Renal pelvis (tissue), 12 donors: Measurements from ENCODE around the gene KIF15. TPM values are rescaled to one million over a fixed set of nuclear protein-coding genes. Genes with fewer than 3 reads are reported as not detected.

Experiments
- DNase-seq: peaks from one replicate; pipeline ENCODE4 v3.0.0-alpha.2; 2013
- long read RNA-seq, 16 experiments: transcript quantifications; one replicate each; lab custom pipeline, GENCODE V29; 2026
- polyA plus RNA-seq, 3 donors: library from polyadenylated mRNA; unstranded; fragments of 120-200 nt; gene quantifications; one replicate each; pipeline ENCODE4 v1.2.1, GENCODE V29; 2013; ENCODE audit not compliant: insufficient read length in 3 of 3

The KIF15 gene
- polyA plus RNA-seq = 10 to 100 TPM; 21.6 to 29.2 (median 25.0) TPM
- long read RNA-seq, donor 1, partial matches to known transcripts = 12 of 12 reads
- long read RNA-seq, donor 1, other reads (novel, unspliced or antisense) = 0 of 12 reads
- long read RNA-seq, donor 2, full-length matches to known transcripts = 1 of 1 reads
- long read RNA-seq, donor 2, partial matches to known transcripts = 0 of 1 reads
- long read RNA-seq, donor 2, other reads (novel, unspliced or antisense) = 0 of 1 reads
- long read RNA-seq, donor 3, partial matches to known transcripts = 6 of 6 reads
- long read RNA-seq, donor 3, other reads (novel, unspliced or antisense) = 0 of 6 reads
- long read RNA-seq, donor 4, full-length matches to known transcripts = 1 of 1 reads
- long read RNA-seq, donor 4, partial matches to known transcripts = 0 of 1 reads
- long read RNA-seq, donor 4, other reads (novel, unspliced or antisense) = 0 of 1 reads
- long read RNA-seq, donor 5, partial matches to known transcripts = 6 of 6 reads
- long read RNA-seq, donor 5, other reads (novel, unspliced or antisense) = 0 of 6 reads
- long read RNA-seq, donor 6, partial matches to known transcripts = 10 of 10 reads
- long read RNA-seq, donor 6, other reads (novel, unspliced or antisense) = 0 of 10 reads
- long read RNA-seq, donor 7, full-length matches to known transcripts = 1 of 1 reads
- long read RNA-seq, donor 7, partial matches to known transcripts = 0 of 1 reads
- long read RNA-seq, donor 7, other reads (novel, unspliced or antisense) = 0 of 1 reads
- long read RNA-seq, donor 8 = 0 reads
- long read RNA-seq, donor 9, full-length matches to known transcripts = 1 of 8 reads
- long read RNA-seq, donor 9, partial matches to known transcripts = 7 of 8 reads
- long read RNA-seq, donor 9, other reads (novel, unspliced or antisense) = 0 of 8 reads
- long read RNA-seq, donor 10 = 0 reads
- long read RNA-seq, donor 11 = 0 reads
- long read RNA-seq, donor 12, full-length matches to known transcripts = 1 of 8 reads
- long read RNA-seq, donor 12, partial matches to known transcripts = 7 of 8 reads
- long read RNA-seq, donor 12, other reads (novel, unspliced or antisense) = 0 of 8 reads
- long read RNA-seq, donor 13 = 0 reads
- long read RNA-seq, donor 14 = 0 reads
- long read RNA-seq, donor 15 = 0 reads
- long read RNA-seq, donor 16, partial matches to known transcripts = 11 of 11 reads
- long read RNA-seq, donor 16, other reads (novel, unspliced or antisense) = 0 of 11 reads

- peak; percentile 97 for DNase-seq
Observed at GRCh38 chr3:44761424-44762169, at the start of gene KIF15, which contains the start of gene KIAA1143. Gene KIF15 (plus strand): TSS chr3:44761794. CDS start chr3:44761866, 72 bp downstream. Gene KIAA1143 (minus strand): TSS chr3:44761619. CDS start chr3:44761602, 17 bp downstream.

GRCh38 chr3:44712455-44713075 lies 49.0 kb upstream of the KIF15 start, which contains the start of gene ZNF502:
Gene ZNF502 (plus strand): TSS chr3:44712660. CDS start chr3:44720262, 7,602 bp downstream.
- peak; percentile 93 for DNase-seq

GRCh38 chr3:44721231-44722102 lies 40.1 kb upstream of the KIF15 start:
- no peak for DNase-seq

- no peak for DNase-seq
Observed at GRCh38 chr3:44722103-44722401, 39.5 kb upstream of the KIF15 start.

- DNase-seq = peak; percentile 93
Observed at GRCh38 chr3:44729384-44729910, 32.1 kb upstream of the KIF15 start, which contains the start of gene ZNF501. Gene ZNF501 (plus strand): TSS chr3:44729635. CDS start chr3:44734422, 4,787 bp downstream.

GRCh38 chr3:44734646-44735168 lies 26.9 kb upstream of the KIF15 start:
- no peak for DNase-seq

GRCh38 chr3:44761101-44761423 lies 532 bp upstream of the KIF15 start:
- peak; percentile 14 for DNase-seq

GRCh38 chr3:44762170-44762677 lies 630 bp downstream of the KIF15 start:
- DNase-seq = no peak

GRCh38 chr3:44762690-44763089 lies 1.1 kb downstream of the KIF15 start:
- no peak for DNase-seq

- no peak for DNase-seq
Observed at GRCh38 chr3:44764248-44764647, 2.7 kb downstream of the KIF15 start.

- DNase-seq = no peak
Observed at GRCh38 chr3:44771424-44772098, 10.0 kb downstream of the KIF15 start.

GRCh38 chr3:44772099-44772442 lies 10.5 kb downstream of the KIF15 start:
- DNase-seq = no peak

GRCh38 chr3:44782891-44783290 lies 21.3 kb downstream of the KIF15 start:
- no peak for DNase-seq

- DNase-seq = no peak
Observed at GRCh38 chr3:44795197-44795596, 33.6 kb downstream of the KIF15 start.

- no peak for DNase-seq
Observed at GRCh38 chr3:44802011-44802410, 40.4 kb downstream of the KIF15 start.

GRCh38 chr3:44803298-44803697 lies 41.7 kb downstream of the KIF15 start:
- DNase-seq = no peak

GRCh38 chr3:44805960-44806359 lies 44.4 kb downstream of the KIF15 start:
- DNase-seq = no peak

GRCh38 chr3:44814751-44815150 lies 53.2 kb downstream of the KIF15 start:
- no peak for DNase-seq
